GM21737 (cell line): ENCODE results near the gene LRMDA.
"Not testable (repeated sequence)": the region's sequence is repeated elsewhere in the genome, so short reads cannot be mapped to it uniquely, and the experiment has no call there.

Experiments
- ATAC-seq: cut with Tn5 transposase; IDR thresholded peaks from one replicate; pipeline ENCODE4 v1.9.1; 2021; ENCODE audit warnings: mild to moderate bottlenecking, moderate library complexity; ENCODE audit not compliant: unreplicated experiment

The LRMDA gene

DNA sequence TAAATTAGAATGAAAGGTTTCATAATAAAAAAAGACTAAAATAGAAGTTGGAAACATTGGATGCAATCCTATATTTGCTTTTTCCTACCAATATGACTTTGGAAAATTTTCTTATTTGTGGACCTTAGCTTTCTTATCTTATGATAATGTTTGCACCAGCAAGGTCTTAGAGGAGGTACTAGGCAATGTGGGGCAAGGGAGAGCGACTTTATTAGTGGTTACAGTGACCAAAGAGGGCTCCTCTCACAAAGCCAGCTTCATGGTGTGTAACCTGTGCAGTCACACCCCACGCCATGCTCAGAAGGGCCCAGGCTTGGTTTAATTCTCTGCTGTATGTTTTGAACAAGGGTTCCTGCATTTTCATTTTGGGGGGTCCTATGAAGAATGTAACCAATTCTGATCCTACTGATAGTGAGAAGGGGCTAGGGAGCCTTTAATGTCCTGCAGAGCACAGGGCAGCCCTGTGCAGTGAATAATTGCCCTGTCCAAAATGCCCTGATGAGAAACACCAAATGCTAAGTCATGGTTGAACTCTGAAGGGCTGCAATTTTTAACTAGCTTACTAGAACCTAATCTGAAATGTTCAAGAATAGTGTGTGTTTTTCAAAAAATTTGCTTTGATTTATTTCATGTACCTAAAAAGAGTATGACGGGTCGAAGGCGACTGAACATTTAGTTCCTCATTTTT is 1047.8 kb downstream of the LRMDA start:
- no peak for ATAC-seq

DNA sequence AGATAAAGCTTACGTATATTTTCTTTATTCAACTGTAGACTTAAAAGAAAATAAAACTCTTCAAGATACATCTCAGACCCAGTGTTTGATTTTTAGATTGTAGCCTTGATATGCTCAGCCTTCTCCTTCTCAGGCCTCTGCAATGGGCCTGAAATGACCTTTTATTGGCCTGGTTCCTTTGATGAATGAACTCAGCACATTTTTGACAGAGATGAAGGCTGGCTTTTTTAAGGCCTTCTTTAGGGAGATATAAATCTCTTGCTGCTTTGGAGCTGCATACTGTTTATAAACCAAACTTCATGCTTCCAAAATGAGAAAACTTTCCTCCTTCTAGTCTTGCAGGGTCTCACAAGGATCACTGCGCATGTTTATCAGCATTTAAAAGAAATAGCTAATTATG is 1049.8 kb downstream of the LRMDA start:
- ATAC-seq: no peak

- ATAC-seq: no peak
These were observed 1056.2 kb downstream of the LRMDA start for GRCh38 chr10:76487582-76487981.

DNA sequence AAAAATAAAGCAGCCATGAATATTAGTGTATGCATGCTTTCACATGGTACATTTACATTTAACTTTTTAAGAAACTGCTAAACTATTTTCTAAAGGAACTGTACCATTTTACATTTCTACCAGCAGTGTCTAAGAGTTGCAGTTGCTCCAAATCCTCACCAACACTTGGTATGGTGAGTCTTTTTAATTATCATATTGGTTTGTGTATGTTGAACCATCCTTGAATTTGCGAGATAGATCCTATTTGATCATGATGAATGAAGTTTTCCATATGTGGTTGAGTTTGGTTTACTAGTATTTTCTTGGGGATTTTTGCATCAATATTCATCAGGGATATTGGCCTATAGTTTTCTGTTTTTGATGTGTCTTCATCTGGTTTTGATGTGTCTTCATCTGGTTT is 1057.2 kb downstream of the LRMDA start:
- ATAC-seq: no peak

GRCh38 chr10:76491216-76491615 is 1059.8 kb downstream of the LRMDA start:
- ATAC-seq: no peak

DNA sequence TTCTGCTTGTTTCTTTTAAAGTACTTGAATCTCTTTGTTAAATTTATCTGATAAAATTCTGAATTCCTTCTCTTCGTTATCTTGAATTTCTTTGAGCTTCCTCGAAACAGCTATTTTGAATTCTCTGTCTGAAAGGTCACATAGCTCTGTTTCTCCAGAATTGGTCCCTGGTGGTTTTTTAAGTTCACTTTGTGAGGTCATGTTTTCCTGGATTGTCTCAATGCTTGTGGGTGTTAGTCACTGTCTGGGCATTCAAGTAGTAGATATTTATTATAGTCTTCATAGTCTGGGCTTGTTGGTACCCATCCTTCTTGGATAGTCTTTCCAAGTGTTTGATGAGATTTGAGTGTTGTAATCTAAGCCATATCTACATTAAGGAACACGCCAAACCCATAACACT is 1060.6 kb downstream of the LRMDA start:
- no peak for ATAC-seq

- no peak for ATAC-seq
These were observed 1061.5 kb downstream of the LRMDA start for GRCh38 chr10:76492678-76493472.

DNA sequence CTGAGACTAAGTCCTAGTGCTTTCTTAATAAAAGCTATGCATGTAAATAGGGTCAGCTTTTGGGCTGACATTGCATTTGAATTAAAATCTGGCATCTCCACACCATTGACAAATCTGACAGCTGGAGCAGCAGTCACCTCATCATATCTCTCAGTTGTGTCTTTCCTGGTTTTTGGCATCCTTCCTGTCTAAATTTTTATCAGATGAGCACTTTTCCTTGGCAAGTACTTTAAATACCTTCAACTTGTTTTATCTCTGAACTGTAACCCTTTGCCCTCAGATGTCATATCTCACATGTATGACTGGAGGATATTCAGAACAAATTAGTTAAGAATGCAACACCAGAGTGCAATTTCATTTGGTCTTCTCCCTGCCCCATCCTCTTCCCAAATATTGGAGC is 1066.2 kb downstream of the LRMDA start:
- no peak for ATAC-seq

DNA sequence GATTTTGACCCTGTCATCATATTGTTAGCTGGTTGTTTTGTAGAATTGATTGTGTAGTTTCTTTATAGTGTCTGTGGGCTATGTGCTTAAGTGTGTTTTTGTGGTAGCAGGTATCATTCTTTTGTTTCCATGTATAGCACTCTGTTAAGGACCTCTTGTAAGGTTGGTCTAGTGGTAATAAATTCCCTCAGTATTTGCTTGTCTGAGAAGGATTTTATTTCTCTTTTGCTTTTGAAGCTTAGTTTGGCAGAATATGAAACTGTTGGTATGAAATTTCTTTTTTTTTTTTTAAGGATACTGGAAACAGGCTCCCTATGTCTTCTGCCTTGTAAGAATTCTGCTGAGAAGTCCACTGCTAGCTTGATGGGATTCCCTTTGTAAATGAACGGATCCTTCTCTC is 1073.4 kb downstream of the LRMDA start:
- no peak for ATAC-seq

GRCh38 chr10:76509446-76509845 is 1078.0 kb downstream of the LRMDA start:
- ATAC-seq: no peak

DNA sequence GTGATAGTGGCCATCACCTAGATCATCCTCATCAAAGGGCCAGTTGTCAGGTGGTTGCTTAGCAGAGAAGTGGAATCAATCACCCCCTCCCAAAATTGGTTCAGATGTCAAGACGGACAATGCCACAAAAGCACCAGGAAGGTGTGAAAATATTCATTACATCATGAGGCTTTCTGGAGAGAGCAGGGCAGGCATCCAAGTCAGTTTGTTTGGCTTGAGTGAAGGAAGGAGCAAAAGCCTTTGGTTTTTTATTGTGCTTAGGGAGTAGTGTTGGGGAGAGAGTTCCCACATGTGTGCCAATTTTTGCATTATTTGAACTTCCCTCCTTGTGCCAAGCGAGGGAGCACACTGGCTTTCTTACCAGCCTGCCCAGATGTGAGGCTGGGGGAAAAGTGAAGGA is 1082.9 kb downstream of the LRMDA start:
- ATAC-seq: no peak

DNA sequence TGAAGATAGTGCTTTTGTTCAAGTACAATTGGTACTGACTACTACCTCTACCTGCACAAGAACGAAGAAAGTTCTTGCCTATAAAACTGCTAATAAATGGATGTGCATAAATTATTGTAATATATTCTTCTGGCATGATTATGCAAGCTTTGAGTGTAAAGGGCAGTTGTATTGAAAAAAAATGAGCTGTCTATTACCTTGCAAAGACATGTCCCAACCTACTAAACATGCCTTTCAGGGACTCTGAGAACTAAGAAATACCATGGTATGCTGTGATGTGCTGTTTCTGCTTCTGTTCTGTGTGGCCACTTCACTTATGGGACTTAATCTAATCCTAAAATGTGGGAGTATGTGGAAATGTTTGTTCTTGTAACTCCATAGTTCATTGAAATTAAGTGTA is 1083.4 kb downstream of the LRMDA start:
- ATAC-seq: no peak

DNA sequence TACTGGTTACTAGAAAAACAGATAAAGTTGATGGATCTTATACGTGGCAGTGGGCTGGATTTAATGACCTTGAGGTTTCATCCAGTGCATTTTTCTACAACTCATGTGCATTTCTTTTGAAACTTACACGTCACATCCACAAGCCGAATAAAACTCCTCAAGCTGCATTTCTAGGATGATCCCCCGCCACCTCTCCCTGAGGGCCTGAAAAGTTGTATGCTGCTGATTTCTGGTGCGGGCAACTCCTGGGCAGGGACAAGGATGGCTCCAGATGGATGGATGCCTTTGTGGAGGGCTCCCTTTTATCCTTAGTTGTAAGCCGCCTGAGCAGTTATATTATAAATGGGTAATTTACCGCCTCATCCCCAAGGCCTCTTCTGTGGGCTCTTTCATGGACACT is 1091.1 kb downstream of the LRMDA start:
- ATAC-seq: no peak

- no peak for ATAC-seq
These were observed 1091.8 kb downstream of the LRMDA start for GRCh38 chr10:76523246-76523645.

- ATAC-seq: no peak
These were observed 1092.4 kb downstream of the LRMDA start for GRCh38 chr10:76523791-76524351.

DNA sequence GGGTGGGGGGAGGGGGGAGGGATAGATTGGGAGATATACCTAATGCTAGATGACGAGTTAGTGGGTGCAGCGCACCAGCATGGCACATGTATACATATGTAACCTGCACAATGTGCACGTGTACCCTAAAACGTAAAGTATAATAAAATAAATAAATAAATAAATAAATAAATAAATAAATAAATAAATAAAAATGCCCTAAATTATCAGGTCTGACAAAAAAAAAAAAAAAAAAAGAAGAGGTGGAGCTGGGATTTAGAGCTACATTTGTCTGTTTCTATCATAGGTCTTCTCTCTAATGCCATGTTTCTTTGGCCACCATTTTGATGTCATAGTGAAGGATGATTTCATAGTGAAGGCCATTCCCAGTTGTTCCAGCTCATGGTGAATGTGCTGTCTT is 1095.4 kb downstream of the LRMDA start:
- ATAC-seq: not testable (repeated sequence)

GRCh38 chr10:76540331-76540730 is 1108.9 kb downstream of the LRMDA start:
- ATAC-seq: no peak

- ATAC-seq: no peak
These were observed 1109.4 kb downstream of the LRMDA start for GRCh38 chr10:76540786-76541185.

DNA sequence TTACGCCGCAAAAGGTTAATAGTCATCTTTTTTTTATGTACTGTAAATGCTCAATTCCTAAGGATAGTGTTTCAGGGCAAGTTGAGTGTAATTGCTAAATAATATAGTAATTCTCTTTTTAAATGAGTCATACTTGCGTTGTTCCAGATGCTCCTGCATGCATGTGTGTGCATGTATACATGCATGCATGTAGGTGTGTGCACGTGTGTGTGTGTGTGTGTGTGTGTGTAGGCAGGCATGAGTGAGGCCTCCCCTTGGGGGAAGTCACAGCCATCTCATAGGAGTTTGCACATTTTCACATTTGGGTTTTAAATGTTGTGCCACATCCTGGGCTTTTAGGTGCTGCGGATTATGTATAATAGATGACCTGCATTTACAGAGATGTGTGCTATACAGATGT is 1110.4 kb downstream of the LRMDA start:
- no peak for ATAC-seq

- ATAC-seq: no peak
These were observed 1111.0 kb downstream of the LRMDA start for GRCh38 chr10:76542307-76542930.

DNA sequence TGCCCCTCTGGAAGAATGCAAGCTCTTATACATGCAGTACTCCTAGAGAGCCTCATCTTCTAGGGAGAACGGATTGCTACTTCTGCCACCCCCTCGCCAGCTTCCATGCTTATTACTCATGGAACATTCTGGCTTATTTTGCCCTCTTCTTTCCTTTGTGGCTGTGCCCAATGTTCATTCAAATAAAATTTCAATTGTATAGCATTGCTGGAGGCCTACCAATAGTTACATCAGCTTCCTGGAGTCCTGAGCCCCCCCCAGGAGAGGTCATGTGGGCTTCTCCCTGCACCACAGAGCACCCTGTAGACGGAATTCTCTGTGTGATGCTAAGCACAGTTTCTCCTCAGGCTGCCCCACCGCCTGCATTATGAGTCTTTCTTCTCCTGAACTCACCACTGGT is 1112.2 kb downstream of the LRMDA start:
- ATAC-seq: no peak

DNA sequence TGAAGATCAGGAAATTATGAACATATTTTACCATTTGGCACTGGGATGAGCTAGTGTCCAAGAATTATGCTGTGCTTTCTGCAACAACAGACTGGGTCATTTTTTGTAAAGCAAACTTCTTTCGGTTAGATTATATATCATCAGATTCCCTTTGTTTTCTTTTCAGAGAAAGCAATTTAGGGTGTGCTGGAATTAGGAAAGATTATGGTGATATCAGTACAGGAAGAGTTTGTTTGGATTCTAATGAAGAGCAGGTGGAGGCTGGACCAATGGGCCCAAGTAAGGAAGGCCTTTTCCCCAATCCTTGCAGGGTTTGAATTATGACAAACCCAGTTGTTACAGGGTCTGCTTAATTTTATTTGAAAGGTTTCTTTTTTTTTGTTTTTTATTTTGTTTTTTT is 1113.4 kb downstream of the LRMDA start:
- no peak for ATAC-seq
